Measurements from ENCODE around the gene CD163L1.
A peak's percentile ranks its signal among the peaks of the same experiment; 100 is the strongest.
"Not testable (repeated sequence)": the region's sequence is repeated elsewhere in the genome, so short reads cannot be mapped to it uniquely, and the experiment has no call there.

The CD163L1 gene

GRCh38 chr12:7444076-7444475 is at the start of gene CD163L1:
Gene CD163L1 (minus strand): TSS chr12:7444153. CDS start chr12:7444127, 26 bp downstream.
- DNase-seq (ENCODE audit: low spot score) = no peak

GRCh38 chr12:7493006-7493405 is 49.1 kb upstream of the CD163L1 start:
- DNase-seq (ENCODE audit: low spot score) = no peak

- DNase-seq (ENCODE audit: low spot score) = no peak
Measured at GRCh38 chr12:7486512-7486911, 42.6 kb upstream of the CD163L1 start.

GRCh38 chr12:7485095-7485494 is 41.1 kb upstream of the CD163L1 start:
- no peak for DNase-seq (ENCODE audit: low spot score)

GRCh38 chr12:7483343-7483742 is 39.4 kb upstream of the CD163L1 start:
- no peak for DNase-seq (ENCODE audit: low spot score)

GRCh38 chr12:7479771-7480170 is 35.8 kb upstream of the CD163L1 start:
- no peak for DNase-seq (ENCODE audit: low spot score)

GRCh38 chr12:7472060-7472459 is 28.1 kb upstream of the CD163L1 start:
- no peak for DNase-seq (ENCODE audit: low spot score)

GRCh38 chr12:7460375-7461259 is 16.7 kb upstream of the CD163L1 start:
- DNase-seq (ENCODE audit: low spot score) = peak; percentile 61

- no peak for DNase-seq (ENCODE audit: low spot score)
Measured at GRCh38 chr12:7459973-7460372, 16.0 kb upstream of the CD163L1 start.

GRCh38 chr12:7451756-7452155 is 7.8 kb upstream of the CD163L1 start:
- DNase-seq (ENCODE audit: low spot score) = no peak

- DNase-seq (ENCODE audit: low spot score) = no peak
Measured at GRCh38 chr12:7450667-7451066, 6.7 kb upstream of the CD163L1 start.

- no peak for DNase-seq (ENCODE audit: low spot score)
Measured at GRCh38 chr12:7448099-7448498, 4.1 kb upstream of the CD163L1 start.

- no peak for DNase-seq (ENCODE audit: low spot score)
Measured at GRCh38 chr12:7444537-7444936, 584 bp upstream of the CD163L1 start.

GRCh38 chr12:7441216-7441615 is 2.7 kb downstream of the CD163L1 start:
- no peak for DNase-seq (ENCODE audit: low spot score)

- DNase-seq (ENCODE audit: low spot score) = peak; percentile 46
Measured at GRCh38 chr12:7439579-7440505, 4.1 kb downstream of the CD163L1 start.

GRCh38 chr12:7438291-7438995 is 5.5 kb downstream of the CD163L1 start:
- DNase-seq (ENCODE audit: low spot score) = not testable (repeated sequence)

- not testable (repeated sequence) for DNase-seq (ENCODE audit: low spot score)
Measured at GRCh38 chr12:7437494-7437893, 6.5 kb downstream of the CD163L1 start.

- DNase-seq (ENCODE audit: low spot score) = no peak
Measured at GRCh38 chr12:7434670-7435069, 9.3 kb downstream of the CD163L1 start.

GRCh38 chr12:7433276-7433822 is 10.6 kb downstream of the CD163L1 start:
- no peak for DNase-seq (ENCODE audit: low spot score)

- no peak for DNase-seq (ENCODE audit: low spot score)
Measured at GRCh38 chr12:7431993-7432685, 11.8 kb downstream of the CD163L1 start.

- no peak for DNase-seq (ENCODE audit: low spot score)
Measured at GRCh38 chr12:7411343-7411742, 32.6 kb downstream of the CD163L1 start.
